GM12891 (cell line): ENCODE results near the gene NSMCE1.

Source experiments
- POLR2A ChIP-seq: IDR thresholded peaks from 2 replicates; pipeline ENCODE4 v1.6.1; 2011; ENCODE audit warnings: low read depth, low read length, control low read depth
- POLR2AphosphoS5 ChIP-seq: IDR thresholded peaks from 2 replicates; pipeline ENCODE4 v1.6.1; 2011; ENCODE audit warnings: low read depth, low read length, control low read depth

- TF ChIP-seq POLR2A = no peak
- TF ChIP-seq POLR2AphosphoS5 = no peak
Measured at GRCh38 chr16:27243725-27244362, 24.7 kb downstream of the NSMCE1 start.
